Right cardiac atrium (tissue), 5 donors: ENCODE results near the gene SEC23A. TPM values are rescaled to one million over a fixed set of nuclear protein-coding genes. Genes with fewer than 3 reads are reported as not detected.
"Not testable (repeated sequence)": the region's sequence is repeated elsewhere in the genome, so short reads cannot be mapped to it uniquely, and the experiment has no call there.

Source experiments
- ATAC-seq, 2 donors: fragments of 200-7000 bp; cut with Tn5 transposase; one replicate each; pipeline versions ENCODE4 v1.8.0 to v1.9.1; 2020; ENCODE audit warnings: moderate library complexity in 2 of 2, mild to moderate bottlenecking in 1 of 2
- DNase-seq, 3 donors: peaks; one replicate each; pipeline ENCODE4 v3.0.0-alpha.2; 2020
- H3K27ac ChIP-seq: one replicate; pipeline ENCODE4 v1.5.1; 2013; ENCODE audit warnings: mild to moderate bottlenecking, low read length, control low read depth, moderate library complexity
- H3K27me3 ChIP-seq: one replicate; pipeline ENCODE4 v1.6.1; 2013; ENCODE audit not compliant: control insufficient read depth, insufficient read depth
- H3K4me1 ChIP-seq: one replicate; pipeline ENCODE4 v1.6.1; 2013; ENCODE audit warnings: low read length; ENCODE audit not compliant: control insufficient read depth, insufficient read depth
- H3K4me3 ChIP-seq: one replicate; pipeline ENCODE4 v1.5.1; 2013; ENCODE audit warnings: low read length, control low read depth
- H3K9me3 ChIP-seq: one replicate; pipeline ENCODE4 v1.6.1; 2013; ENCODE audit warnings: low read length; ENCODE audit not compliant: control insufficient read depth
- WGBS: extraction: QIAGEN DNeasy Blood & Tissue Kit; methylation state at CpG from one replicate; pipeline ENCODE4 v1.1.7; 2013; 5-methylcytosine and 5-hydroxymethylcytosine counted together
- intact Hi-C, 4 donors: fragments of 100-400 bp; cut with DNase I; formaldehyde crosslinking; loops; one replicate each; pipeline versions ENCODE4 v1.11.0 to v1.14.0; 2022 to 2023
- polyA plus RNA-seq: library from polyadenylated mRNA; stranded (reverse); fragments of 200-250 nt; gene quantifications from one replicate; pipeline ENCODE4 v1.2.3, GENCODE V29; 2013
- total RNA-seq, 4 donors: library from RNA; stranded (reverse); fragmentation: NEBNext Ultra II Directional; extraction: Animal tissue kit (Norgen Biotek cat#: 25700); gene quantifications; one replicate each; pipeline ENCODE4 v1.2.1, GENCODE V29; 2021
- donor health status: healthy with polysubstance abuse.
- donor health status: DM: no; HTN: yes; CAD: no.
- donor health status: DM: no; HTN: no; CAD: no.
- donor health status: DM: no; HTN: yes; CAD: no; lungs with severe emphysema.
- donor health status: DM: yes; HTN: yes; CAD: no.

Gene SEC23A
- total and polyA plus RNA-seq, 5 donors: 35.2 to 129 (median 81.4) TPM

DNA sequence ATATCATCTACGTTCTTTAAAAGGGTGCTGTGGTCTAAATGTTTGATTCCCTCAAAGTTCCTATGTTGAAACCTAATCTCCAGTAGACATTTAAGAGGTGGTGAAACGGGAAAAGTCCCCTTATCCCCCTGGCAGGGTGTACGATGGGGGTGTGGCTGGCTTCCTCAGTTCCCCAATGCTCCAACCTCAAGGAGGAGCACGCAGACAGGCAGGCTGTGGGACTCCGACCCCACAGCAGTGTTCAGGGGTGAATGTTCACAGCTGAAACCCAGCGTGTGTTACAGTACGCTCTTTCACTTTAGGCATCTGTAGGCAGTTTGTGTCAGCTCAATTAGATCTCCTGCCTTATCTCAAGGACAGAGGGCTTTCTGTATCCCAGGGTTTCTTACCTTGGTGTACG, 73.2 kb downstream of the SEC23A start:
- Histone ChIP-seq H3K9me3 (no peaks in the 10 kb centered on the region), H3K4me3 (no peak overlapping the region), H3K27ac (no peak overlapping the region), H3K27me3 (no peaks in the 10 kb centered on the region), H3K4me1 (no peaks in the 10 kb centered on the region)
- ATAC-seq (no peak), DNase-seq (no peak)
- intact Hi-C loops: no loop called here
- 90% methylated on average over 8 of the region's 8 CpGs for WGBS

DNA sequence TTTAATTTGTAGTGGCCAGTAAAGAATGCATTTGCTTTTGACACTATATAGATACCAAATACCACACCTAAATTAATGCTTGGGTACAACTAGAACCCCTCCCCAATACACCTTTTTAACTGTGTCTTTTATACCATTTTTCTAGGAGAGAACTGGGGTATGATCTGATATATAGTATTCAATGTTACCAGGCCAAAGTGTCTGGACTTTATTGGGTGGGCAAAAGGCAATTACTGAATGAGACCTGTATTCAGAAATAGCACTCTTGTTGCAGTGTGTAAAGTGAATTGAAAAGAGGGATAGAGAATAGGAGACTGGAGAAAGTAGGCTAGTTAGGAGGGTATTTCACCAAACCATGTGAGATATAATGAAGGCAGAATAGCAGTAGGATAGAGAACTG, 74.4 kb downstream of the SEC23A start:
- Histone ChIP-seq H3K4me1 (no peaks in the 10 kb centered on the region), H3K27ac (no peak overlapping the region), H3K27me3 (no peaks in the 10 kb centered on the region), H3K4me3 (no peak overlapping the region), H3K9me3 (no peaks in the 10 kb centered on the region)
- no peak for ATAC-seq
- intact Hi-C loops: no loop called here
- no peak for DNase-seq

DNA sequence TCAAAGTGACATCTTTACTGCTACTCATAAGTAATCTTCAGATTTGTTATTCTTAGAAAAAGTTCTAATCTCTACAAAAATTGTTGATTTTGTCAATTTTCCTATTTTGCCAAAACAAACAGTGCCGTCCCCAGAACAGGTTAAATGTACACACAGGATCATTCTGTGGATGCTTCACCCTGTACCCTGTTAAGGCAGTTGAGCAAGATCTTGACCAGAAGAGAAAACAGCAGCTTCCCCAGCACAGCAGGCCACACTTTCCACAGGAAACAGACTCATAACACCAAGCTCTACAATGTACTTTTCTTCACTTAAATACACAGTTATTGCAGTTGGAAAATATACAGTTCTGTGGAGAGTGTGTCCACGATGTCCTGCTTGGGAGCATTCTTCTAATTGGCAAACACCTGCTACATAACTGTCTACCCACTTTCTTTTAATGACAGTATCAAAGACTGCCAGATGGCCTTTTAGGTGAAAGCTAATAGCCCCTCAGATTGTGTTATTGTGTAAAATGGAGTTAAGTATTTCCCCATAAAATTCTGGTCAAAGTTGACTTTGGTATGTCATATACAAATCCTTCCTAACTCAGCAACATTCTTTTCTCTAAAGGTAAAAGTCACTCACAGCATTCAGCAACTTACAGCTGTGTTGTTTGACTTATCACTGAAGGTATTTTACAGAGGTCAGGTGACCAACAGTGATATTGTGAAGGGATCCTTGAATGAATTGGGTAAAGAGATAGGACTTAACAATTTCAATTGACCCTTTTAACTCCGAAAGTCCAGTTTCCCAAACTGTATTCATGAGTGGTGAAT, 77.0 kb downstream of the SEC23A start:
- intact Hi-C loops: no loop called here
- WGBS: 67% methylated on average over 3 of the region's 3 CpGs
- no peak for ATAC-seq

DNA sequence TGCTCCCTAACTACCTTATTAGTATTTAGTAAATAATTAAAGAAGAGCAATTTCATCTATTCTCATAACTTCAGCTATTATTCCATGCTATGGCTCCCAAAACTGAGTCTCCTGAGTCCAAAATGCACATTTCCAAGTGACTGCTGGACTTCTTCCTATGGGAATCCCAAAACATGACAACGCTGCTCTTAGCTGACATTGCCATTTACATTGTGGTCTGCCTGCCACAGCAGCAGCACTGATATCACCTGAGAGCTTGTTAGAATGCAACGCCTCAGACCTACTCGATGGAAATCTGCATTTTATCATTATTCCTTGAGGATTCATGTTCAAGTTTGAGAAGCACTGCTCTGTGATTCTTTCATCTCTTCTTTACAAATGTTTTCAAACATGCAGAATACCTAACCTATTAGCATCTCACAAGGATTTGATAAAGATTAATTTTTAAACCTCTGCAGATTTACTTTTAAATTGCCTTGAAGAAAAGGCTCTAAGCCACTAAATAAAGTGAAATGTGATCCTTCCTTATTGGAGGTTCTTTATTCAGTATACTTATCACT, 77.7 kb downstream of the SEC23A start:
- H3K27ac ChIP-seq: no peak overlapping the region
- DNase-seq (no peak), ATAC-seq (no peak)
- H3K4me1 ChIP-seq: no peaks in the 10 kb centered on the region
- intact Hi-C loops: no loop called here
- no peaks in the 10 kb centered on the region for H3K27me3 ChIP-seq
- no peaks in the 10 kb centered on the region for H3K9me3 ChIP-seq
- 71% methylated on average over 3 of the region's 3 CpGs for WGBS
- H3K4me3 ChIP-seq: no peak overlapping the region

More for the DNA sequence above, 77.0 kb downstream of the SEC23A start:
- no peaks in the 10 kb centered on the region for H3K27me3 ChIP-seq
- DNase-seq: no peak
- H3K4me1 ChIP-seq: no peaks in the 10 kb centered on the region
- no peak overlapping the region for H3K27ac ChIP-seq
- no peak overlapping the region for H3K4me3 ChIP-seq
- H3K9me3 ChIP-seq: no peaks in the 10 kb centered on the region

DNA sequence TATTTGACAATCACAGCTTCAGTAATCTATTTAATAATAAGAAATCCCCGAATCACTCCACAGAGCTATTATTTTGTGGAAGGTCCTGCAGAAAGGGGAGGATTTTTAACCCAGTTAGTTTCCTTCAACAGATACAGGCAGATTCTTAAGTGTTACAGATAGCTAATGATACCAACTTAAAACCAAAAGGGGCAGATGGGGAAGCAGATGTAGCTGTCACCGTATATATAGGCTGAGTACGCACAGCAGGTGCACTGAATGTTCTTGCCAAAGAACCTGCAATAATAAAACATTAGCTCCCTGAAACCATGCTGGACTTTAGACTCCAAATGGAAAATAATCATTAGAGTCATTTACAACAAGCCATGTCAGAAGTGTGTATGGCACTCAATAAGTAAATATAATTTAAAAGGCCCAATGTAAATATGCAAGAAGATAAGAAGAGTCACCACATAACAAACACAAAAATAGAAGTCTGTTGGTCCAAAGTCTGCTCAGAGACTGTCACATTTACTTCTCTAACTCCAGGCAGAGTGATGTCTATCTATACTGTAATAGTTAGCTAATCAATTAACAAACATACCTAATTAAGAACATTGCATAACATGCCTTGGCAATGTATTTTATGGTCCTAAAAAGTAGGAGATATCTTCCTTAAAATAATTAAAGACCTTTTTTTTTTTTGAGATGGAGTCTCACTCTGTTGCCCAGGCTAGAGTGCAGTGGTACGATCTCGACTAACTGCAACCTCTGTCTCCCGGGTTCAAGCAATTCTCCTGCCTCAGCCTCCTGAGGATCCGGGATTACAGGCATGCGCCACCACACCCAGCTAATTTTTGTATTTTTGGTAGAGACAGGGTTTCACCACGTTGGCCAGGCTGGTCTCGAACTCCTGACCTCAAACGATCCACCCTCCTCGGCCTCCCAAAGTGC, 78.8 kb downstream of the SEC23A start:
- WGBS: 95% methylated on average over 12 of the region's 12 CpGs
- no peak overlapping the region for H3K4me3 ChIP-seq
- DNase-seq (no peak), ATAC-seq (no peak)
- no peaks in the 10 kb centered on the region for H3K4me1 ChIP-seq
- H3K27me3 ChIP-seq: no peaks in the 10 kb centered on the region
- H3K27ac ChIP-seq: no peak overlapping the region
- H3K9me3 ChIP-seq: no peaks in the 10 kb centered on the region
- intact Hi-C loops: no loop called here

DNA sequence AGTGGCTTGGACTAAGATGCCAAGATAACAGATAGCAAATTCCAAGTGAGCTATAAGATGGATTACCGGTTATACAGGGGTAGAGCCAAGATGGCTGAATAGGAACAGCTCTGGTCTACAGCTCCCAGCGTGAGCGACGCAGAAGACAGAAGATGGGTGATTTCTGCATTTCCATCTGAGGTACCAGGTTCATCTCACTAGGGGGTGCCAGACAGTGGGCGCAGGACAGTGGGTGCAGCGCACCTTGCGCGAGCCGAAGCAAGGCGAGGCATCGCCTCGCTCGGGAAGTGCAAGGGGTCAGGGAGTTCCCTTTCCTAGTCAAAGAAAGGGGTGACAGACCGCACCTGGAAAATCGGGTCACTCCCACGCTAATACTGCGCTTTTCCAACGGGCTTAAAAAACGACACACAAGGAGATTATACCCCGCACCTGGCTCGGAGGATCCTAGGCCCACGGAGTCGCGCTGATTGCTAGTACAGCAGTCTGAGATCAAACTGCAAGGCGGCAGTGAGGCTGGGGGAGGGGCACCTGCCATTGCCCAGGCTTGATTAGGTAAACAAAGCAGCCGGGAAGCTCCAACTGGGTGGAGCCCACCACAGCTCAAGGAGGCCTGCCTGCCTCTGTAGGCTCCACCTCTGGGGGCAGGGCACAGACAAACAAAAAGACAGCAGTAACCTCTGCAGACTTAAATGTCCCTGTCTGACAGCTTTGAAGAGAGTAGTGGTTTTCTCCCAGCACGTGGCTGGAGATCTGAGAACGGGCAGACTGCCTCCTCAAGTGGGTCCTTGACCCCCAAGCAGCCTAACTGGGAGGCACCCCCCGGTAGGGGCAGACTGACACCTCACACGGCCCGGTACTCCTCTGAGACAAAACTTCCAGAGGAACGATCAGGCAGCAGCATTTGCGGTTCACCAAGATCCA, 85.7 kb downstream of the SEC23A start:
- WGBS: 80% methylated on average over 32 of the region's 33 CpGs
- not testable (repeated sequence) for DNase-seq, H3K27ac ChIP-seq, H3K27me3 ChIP-seq, H3K4me1 ChIP-seq, ATAC-seq, H3K4me3 ChIP-seq, H3K9me3 ChIP-seq
- intact Hi-C loops: loop anchor here in 1 of 4 donors (5.0 kb wide), 1 partner anchor 295 kb away; no protein-coding TSS in a partner anchor

DNA sequence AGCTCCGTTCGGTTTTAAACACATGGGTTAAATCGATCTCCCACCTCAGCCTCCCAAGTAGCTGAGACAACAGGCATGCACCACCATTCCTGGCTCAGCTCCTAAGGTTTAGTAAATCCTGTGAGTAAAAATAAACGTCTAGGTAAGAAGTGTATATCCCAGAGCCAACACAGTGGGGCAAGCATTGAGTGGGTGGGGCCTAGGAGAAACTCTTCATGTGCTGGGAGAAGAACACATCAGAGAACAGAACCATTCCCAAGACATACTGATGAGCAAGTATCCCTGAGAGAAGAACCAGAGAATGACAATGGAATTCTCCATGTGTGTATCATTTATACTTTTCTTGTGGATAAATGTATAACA, 86.3 kb downstream of the SEC23A start:
- Histone ChIP-seq H3K4me3 (no peak overlapping the region), H3K4me1 (no peaks in the 10 kb centered on the region), H3K9me3 (no peaks in the 10 kb centered on the region), H3K27ac (no peak overlapping the region), H3K27me3 (no peaks in the 10 kb centered on the region)
- ATAC-seq: no peak
- intact Hi-C loops: loop anchor here in 1 of 4 donors (5.0 kb wide), 1 partner anchor 294 kb away; no protein-coding TSS in a partner anchor
- 64% methylated on average over 4 of the region's 4 CpGs for WGBS
- no peak for DNase-seq

DNA sequence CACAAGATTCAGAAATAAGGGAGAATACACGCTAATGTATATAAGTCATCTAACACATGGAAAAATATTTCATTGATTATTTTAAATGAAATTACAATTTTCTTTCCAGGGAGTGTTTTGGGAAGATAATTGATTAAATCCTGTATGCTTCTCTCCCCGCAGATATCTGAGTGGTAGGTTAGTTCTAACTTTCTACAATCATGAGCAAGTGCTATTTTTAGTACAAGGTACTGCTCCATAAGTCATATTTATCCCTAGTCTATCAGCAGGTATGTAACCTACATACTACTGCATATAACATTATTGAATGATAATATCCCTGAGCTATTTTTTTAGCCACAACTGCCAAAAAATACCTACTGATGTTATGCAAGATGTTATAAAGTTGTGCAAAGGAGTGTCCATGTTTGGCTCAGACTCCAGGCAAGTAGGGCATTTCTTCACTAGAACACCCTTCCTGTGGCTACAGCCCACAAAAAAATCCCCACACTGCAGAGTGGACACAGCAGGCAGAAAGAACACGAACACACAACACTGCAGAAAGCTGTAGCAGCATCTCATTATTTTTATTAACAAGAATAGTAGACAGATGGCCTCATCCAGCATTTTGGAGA, 87.0 kb downstream of the SEC23A start:
- H3K4me1 ChIP-seq: no peaks in the 10 kb centered on the region
- no peak overlapping the region for H3K27ac ChIP-seq
- 83% methylated on average over 3 of the region's 3 CpGs for WGBS
- intact Hi-C loops: loop anchor here in 1 of 4 donors (5.0 kb wide), 1 partner anchor 294 kb away; no protein-coding TSS in a partner anchor
- ATAC-seq: no peak
- DNase-seq: no peak
- no peak overlapping the region for H3K4me3 ChIP-seq
- H3K27me3 ChIP-seq: no peaks in the 10 kb centered on the region
- no peaks in the 10 kb centered on the region for H3K9me3 ChIP-seq

DNA sequence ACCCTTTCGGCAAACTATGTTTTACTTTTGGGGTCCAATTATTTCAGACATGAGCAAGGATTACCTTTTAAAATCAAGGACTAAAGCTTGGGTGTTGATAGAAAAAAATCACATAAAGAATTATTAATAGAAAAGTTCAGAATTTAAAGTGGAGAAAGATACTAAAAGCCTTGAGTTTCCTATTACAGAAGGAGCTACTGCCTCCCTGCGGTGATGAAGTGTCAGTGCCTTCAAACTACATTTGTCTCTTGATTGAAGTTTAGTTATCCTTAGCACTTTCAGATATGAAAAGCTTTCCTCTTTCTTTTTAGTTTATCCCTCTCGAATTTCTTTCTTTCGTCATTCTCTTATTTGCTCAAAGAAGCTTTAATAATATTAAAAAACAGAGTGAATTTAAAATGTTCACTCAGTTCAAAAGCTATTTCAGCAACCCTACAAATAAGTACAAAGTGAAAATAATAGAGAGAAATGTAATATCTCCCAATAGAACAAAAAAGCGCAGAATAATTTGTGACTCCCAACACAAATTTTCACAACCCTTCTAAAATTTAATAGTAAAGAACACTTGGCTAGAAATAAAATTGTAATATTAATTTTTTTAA, 87.6 kb downstream of the SEC23A start:
- intact Hi-C loops: loop anchor here in 1 of 4 donors (5.0 kb wide), 1 partner anchor 293 kb away; no protein-coding TSS in a partner anchor

More for the DNA sequence above, 87.6 kb downstream of the SEC23A start:
- Histone ChIP-seq H3K4me3 (no peak overlapping the region), H3K9me3 (no peaks in the 10 kb centered on the region), H3K4me1 (no peaks in the 10 kb centered on the region), H3K27me3 (no peaks in the 10 kb centered on the region), H3K27ac (no peak overlapping the region)
- DNase-seq (no peak), ATAC-seq (no peak)
- 25% methylated on average over 5 of the region's 5 CpGs for WGBS
